Naive thymus-derived CD4-positive, alpha-beta T cell (primary cell): ENCODE data around the gene TADA3. TPM values are rescaled to one million over a fixed set of nuclear protein-coding genes. Genes with fewer than 3 reads are reported as not detected.
A peak's percentile ranks its signal among the peaks of the same experiment; 100 is the strongest.

Experiments
- ATAC-seq: fragments of 150-1000 bp; cut with Tn5 transposase; 2 replicates; pipeline ENCODE4 v1.10.0; 2021; ENCODE audit warnings: mild to moderate bottlenecking, moderate library complexity
- CTCF ChIA-PET: fragments of 350-600 bp; sonication (Branson Sonifier 250); formaldehyde crosslinking; loops from one replicate; lab custom pipeline; 2021; ENCODE audit warnings: antibody characterized with exemption; lab: Charles Lee
- POLR2A ChIA-PET: fragments of 350-600 bp; sonication (Branson Sonifier 250); formaldehyde crosslinking; loops from one replicate; lab custom pipeline; 2021; ENCODE audit warnings: antibody characterized with exemption, inconsistent platforms; lab: Charles Lee
- DNase-seq, 9 donors: peaks; one replicate each; pipeline versions ENCODE4 v3.0.0 to v3.0.0-alpha.2; 2020 to 2022; ENCODE audit warnings: mixed read lengths in 1 of 9
- H3K27ac ChIP-seq: one replicate; pipeline ENCODE4 v1.7.0; 2013; ENCODE audit warnings: mild to moderate bottlenecking, low read depth, low read length, moderate library complexity
- H3K27me3 ChIP-seq, 2 donors: one replicate each; pipeline ENCODE4 v1.7.0; 2013; ENCODE audit warnings: low read length in 2 of 2, mild to moderate bottlenecking in 2 of 2, moderate library complexity in 2 of 2; ENCODE audit not compliant: control insufficient read depth in 2 of 2, insufficient read depth in 2 of 2
- H3K36me3 ChIP-seq, 3 experiments: 1 replicate in 2 of 3; 2 replicates in 1 of 3; pipeline ENCODE4 v1.7.0; 2013; ENCODE audit warnings: low read length in 3 of 3, mild to moderate bottlenecking in 3 of 3, moderate library complexity in 1 of 3; ENCODE audit not compliant: insufficient read depth in 3 of 3, control insufficient read depth in 2 of 3
- H3K4me1 ChIP-seq, 2 donors: one replicate each; pipeline ENCODE4 v1.7.0; 2013; ENCODE audit warnings: low read length in 2 of 2, mild to moderate bottlenecking in 2 of 2, moderate library complexity in 1 of 2; ENCODE audit not compliant: control insufficient read depth in 2 of 2, insufficient read depth in 2 of 2
- H3K4me3 ChIP-seq: 2 replicates; pipeline ENCODE4 v1.7.0; 2013; ENCODE audit warnings: mild to moderate bottlenecking, low read length
- H3K9me3 ChIP-seq, 3 experiments: 1 replicate in 2 of 3; 2 replicates in 1 of 3; pipeline ENCODE4 v1.7.0; 2013; ENCODE audit warnings: low read length in 3 of 3; ENCODE audit not compliant: control insufficient read depth in 2 of 3
- H3K27ac Mint-ChIP-seq, 9 donors: one replicate each; pipeline ENCODE4 v1.8.0; 2020 to 2022; ENCODE audit warnings: mixed read lengths in 9 of 9, mild to moderate bottlenecking in 8 of 9, moderate library complexity in 5 of 9, inconsistent platforms in 2 of 9
- H3K27me3 Mint-ChIP-seq, 5 donors: one replicate each; pipeline ENCODE4 v1.8.0; 2021 to 2022; ENCODE audit warnings: mixed read lengths in 5 of 5, mild to moderate bottlenecking in 1 of 5
- H3K36me3 Mint-ChIP-seq, 5 donors: one replicate each; pipeline ENCODE4 v1.8.0; 2020 to 2022; ENCODE audit warnings: mixed read lengths in 5 of 5, mild to moderate bottlenecking in 3 of 5, inconsistent platforms in 1 of 5
- H3K4me1 Mint-ChIP-seq, 7 donors: one replicate each; pipeline ENCODE4 v1.8.0; 2020 to 2022; ENCODE audit warnings: mixed read lengths in 7 of 7, mild to moderate bottlenecking in 3 of 7, inconsistent platforms in 1 of 7
- H3K4me3 Mint-ChIP-seq, 10 donors: one replicate each; pipeline ENCODE4 v1.8.0; 2020 to 2022; ENCODE audit warnings: mild to moderate bottlenecking in 10 of 10, mixed read lengths in 10 of 10, moderate library complexity in 6 of 10, inconsistent platforms in 2 of 10
- H3K9me3 Mint-ChIP-seq, 11 donors: one replicate each; pipeline ENCODE4 v1.8.0; 2020 to 2022; ENCODE audit warnings: mixed read lengths in 11 of 11, mild to moderate bottlenecking in 4 of 11, inconsistent platforms in 1 of 11, moderate library complexity in 1 of 11
- intact Hi-C, 2 donors: fragments of 100-400 bp; cut with micrococcal nuclease; formaldehyde crosslinking; loops; one replicate each; pipeline ENCODE4 v1.15.1; 2023
- polyA plus RNA-seq, 2 donors: library from polyadenylated mRNA; unstranded; fragments of 300-500 nt; fragmentation: Illumina TruSeq; gene quantifications; one replicate each; pipeline ENCODE4 v1.2.3, GENCODE V29; 2021
- total RNA-seq, 6 experiments: library from RNA in 5 of 6; stranded (reverse) in 5 of 6; gene quantifications; 1 replicate in 5 of 6; 2 replicates in 1 of 6; pipeline ENCODE4 v1.2.3 and lab custom pipeline; 2021 to 2026

TADA3 gene
- total and polyA plus RNA-seq, 7 experiments from 2014 or later = 31.6 to 69.5 (median 42.7) TPM

DNA sequence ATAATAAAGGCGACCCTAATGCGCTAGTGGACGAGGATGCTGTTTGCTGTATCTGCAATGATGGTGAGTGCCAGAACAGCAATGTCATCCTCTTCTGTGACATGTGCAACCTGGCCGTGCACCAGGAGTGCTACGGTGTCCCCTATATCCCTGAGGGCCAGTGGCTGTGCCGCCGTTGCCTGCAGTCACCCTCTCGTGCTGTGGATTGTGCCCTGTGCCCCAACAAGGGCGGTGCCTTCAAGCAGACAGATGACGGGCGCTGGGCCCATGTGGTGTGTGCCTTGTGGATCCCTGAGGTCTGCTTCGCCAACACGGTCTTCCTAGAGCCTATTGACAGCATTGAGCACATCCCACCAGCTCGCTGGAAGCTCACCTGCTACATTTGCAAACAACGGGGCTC lies 53.1 kb downstream of the TADA3 start:
- Histone ChIP-seq H3K27ac (no peak overlapping the region), H3K4me3 (no peak overlapping the region), H3K4me1 (peaks cover 0 to 3% of the 10 kb centered on the region in 2 donors), H3K36me3 (peaks cover 19 to 99% (median 50%) of the 10 kb centered on the region in 3 experiments), H3K27me3 (no peaks in the 10 kb centered on the region), H3K9me3 (no peaks in the 10 kb centered on the region)
- Mint-ChIP-seq H3K27me3 (no peaks in the 10 kb centered on the region), H3K9me3 (no peaks in the 10 kb centered on the region), H3K4me3 (no peak overlapping the region), H3K27ac (no peak overlapping the region), H3K36me3 (peaks cover 15 to 42% (median 30%) of the 10 kb centered on the region in 5 donors), H3K4me1 (peaks cover 12 to 48% (median 33%) of the 10 kb centered on the region in 7 donors)
- intact Hi-C loops = no loop called here
- DNase-seq (no peak), ATAC-seq (no peak)
- ChIA-PET CTCF (no interaction called here), POLR2A (no interaction called here)

DNA sequence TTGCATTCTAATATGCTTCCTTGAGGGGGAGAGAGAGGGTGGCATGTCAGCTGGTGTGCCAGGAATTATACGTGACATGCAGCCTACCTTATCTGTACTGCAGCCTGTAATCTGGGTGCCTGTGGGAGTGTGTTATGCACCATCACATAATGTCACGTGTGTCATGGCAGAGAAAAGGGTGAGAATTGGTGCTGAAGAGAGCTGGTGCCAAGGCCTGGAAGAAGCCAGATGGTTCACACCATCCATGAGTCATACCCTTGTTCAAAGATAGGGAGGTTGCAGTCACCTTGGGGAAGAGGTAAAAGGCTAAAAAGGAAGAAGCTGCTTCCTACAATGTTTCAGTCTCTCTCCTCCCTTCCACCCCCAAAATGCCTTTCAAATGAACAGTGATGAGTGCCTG lies 55.4 kb downstream of the TADA3 start:
- Mint-ChIP-seq H3K4me1 (peaks cover 31 to 67% (median 53%) of the 10 kb centered on the region in 7 donors), H3K4me3 (no peak overlapping the region), H3K36me3 (peaks cover 15 to 30% (median 28%) of the 10 kb centered on the region in 5 donors), H3K27me3 (no peaks in the 10 kb centered on the region), H3K9me3 (no peaks in the 10 kb centered on the region), H3K27ac (peak overlapping the region in 7 of 9 donors; percentile 13 to 84 (median 57))
- ChIA-PET POLR2A (interaction anchor here (1.3 kb wide), 1 partner anchor 18 kb away, joined by 4 read pairs; no protein-coding TSS in a partner anchor), CTCF (no interaction called here)
- no peak for ATAC-seq
- no peak for DNase-seq
- no peak overlapping the region for H3K27ac ChIP-seq
- H3K4me1 ChIP-seq = peaks cover 3 to 14% of the 10 kb centered on the region in 2 donors
- H3K4me3 ChIP-seq = no peak overlapping the region
- H3K27me3 ChIP-seq = no peaks in the 10 kb centered on the region
- peaks cover 8 to 82% (median 41%) of the 10 kb centered on the region in 3 experiments for H3K36me3 ChIP-seq
- intact Hi-C loops = no loop called here
- no peaks in the 10 kb centered on the region for H3K9me3 ChIP-seq

DNA sequence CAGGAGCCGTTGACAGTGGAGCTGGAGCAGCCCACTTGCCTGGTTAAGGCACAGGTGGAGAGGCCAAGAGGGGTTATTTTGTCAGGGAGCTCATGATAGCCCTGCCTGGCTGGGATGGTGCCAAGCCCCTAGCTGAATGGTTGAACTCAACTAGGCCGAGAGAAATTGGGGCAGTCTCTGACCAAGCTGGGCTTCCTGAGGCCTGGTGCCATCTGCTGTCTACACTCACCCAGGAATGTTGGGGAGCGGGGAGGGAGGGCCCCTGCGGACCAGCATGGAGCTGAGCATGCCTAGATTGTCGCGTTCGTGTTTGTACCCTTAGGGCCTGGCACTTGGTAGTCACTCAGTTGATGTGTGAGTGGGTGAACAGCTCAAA lies 59.5 kb downstream of the TADA3 start:
- H3K27ac Mint-ChIP-seq = peak overlapping the region; percentile 77 to 94 (median 90)
- peaks cover 4 to 17% (median 7%) of the 10 kb centered on the region in 5 donors for H3K36me3 Mint-ChIP-seq
- DNase-seq = no peak
- H3K9me3 Mint-ChIP-seq = peaks cover 0 to 2% (median 0%) of the 10 kb centered on the region in 11 donors
- Histone ChIP-seq H3K36me3 (peaks cover 0 to 46% (median 4%) of the 10 kb centered on the region in 3 experiments), H3K9me3 (no peaks in the 10 kb centered on the region), H3K27me3 (no peaks in the 10 kb centered on the region), H3K27ac (peak overlapping the region; percentile 88), H3K4me3 (peak overlapping the region; percentile 85), H3K4me1 (peaks cover 13 to 20% of the 10 kb centered on the region in 2 donors)
- ChIA-PET POLR2A (interaction anchor here (0.7 to 4.1 kb wide), 15 partner anchors 10 to 370 kb away, joined by 3 to 33 read pairs (median 5); partner anchors contain the start of genes ARPC4, CRELD1, MTMR14 and OGG1), CTCF (interaction anchor here (0.8 to 1.3 kb wide), 3 partner anchors 10 to 49 kb away, joined by 3 to 5 read pairs (median 3); no protein-coding TSS in a partner anchor)
- intact Hi-C loops = loop anchor here (5.0 kb wide), 3 partner anchors 215 to 770 kb away; partner anchors contain the start of genes EMC3 (in 1 of the 2) and RAD18 (in 1 of the 2)
- H3K27me3 Mint-ChIP-seq = no peaks in the 10 kb centered on the region
- no peak for ATAC-seq
- peak overlapping the region; percentile 84 to 98 (median 92) for H3K4me3 Mint-ChIP-seq
- H3K4me1 Mint-ChIP-seq = peaks cover 41 to 70% (median 67%) of the 10 kb centered on the region in 7 donors

DNA sequence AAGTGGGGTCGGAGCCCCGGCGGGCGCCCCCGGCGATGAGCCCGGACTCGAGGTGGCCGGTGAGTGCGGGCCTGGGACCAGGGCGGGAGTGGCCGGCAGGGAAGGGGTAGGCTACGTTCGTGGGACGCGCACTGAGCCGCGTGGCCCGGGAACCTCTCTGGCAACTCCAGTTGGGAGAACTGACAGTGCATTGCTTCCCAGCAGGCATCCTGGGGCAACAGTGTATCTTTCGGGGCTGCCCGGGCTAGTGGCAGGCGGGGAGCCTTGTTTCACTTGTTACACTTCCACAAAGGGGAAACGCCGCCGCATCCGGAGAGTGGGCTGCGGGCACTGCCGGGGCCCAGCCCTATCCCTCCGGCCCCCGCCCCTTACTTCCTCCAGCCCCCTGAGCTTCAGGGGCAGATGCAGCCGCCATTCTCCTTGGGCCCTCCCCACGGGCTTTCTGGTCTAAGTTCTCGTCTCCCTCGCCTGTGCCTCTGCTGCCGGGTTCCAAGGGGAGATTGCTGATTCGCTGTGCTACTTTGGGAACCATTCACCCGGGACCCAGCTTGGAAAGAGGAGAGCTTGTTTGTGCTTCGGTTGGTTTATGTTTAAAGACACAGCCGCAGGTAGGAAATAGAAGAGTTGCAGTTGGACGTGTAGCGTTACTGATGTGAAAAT lies 60.1 kb downstream of the TADA3 start:
- Mint-ChIP-seq H3K9me3 (peaks cover 0 to 2% (median 0%) of the 10 kb centered on the region in 11 donors), H3K27me3 (no peaks in the 10 kb centered on the region), H3K36me3 (peaks cover 4 to 17% (median 7%) of the 10 kb centered on the region in 5 donors), H3K4me3 (peak overlapping the region; percentile 84 to 98 (median 92)), H3K27ac (peak overlapping the region; percentile 77 to 94 (median 90)), H3K4me1 (peaks cover 46 to 75% (median 72%) of the 10 kb centered on the region in 7 donors)
- intact Hi-C loops = loop anchor here (5.0 kb wide), 3 partner anchors 215 to 770 kb away; partner anchors contain the start of genes EMC3 (in 1 of the 2) and RAD18 (in 1 of the 2)
- Histone ChIP-seq H3K36me3 (peaks cover 0 to 41% (median 0%) of the 10 kb centered on the region in 3 experiments), H3K27me3 (no peaks in the 10 kb centered on the region), H3K27ac (peak overlapping the region; percentile 88), H3K4me3 (peak overlapping the region; percentile 85), H3K9me3 (no peaks in the 10 kb centered on the region), H3K4me1 (peaks cover 16 to 25% of the 10 kb centered on the region in 2 donors)
- ChIA-PET POLR2A (interaction anchor here (0.7 to 4.1 kb wide), 17 partner anchors 11 to 369 kb away, joined by 3 to 33 read pairs (median 5); partner anchors contain the start of genes ARPC4, CRELD1, MTMR14 and OGG1), CTCF (interaction anchor here (0.8 to 1.3 kb wide), 3 partner anchors 11 to 50 kb away, joined by 3 to 5 read pairs (median 3); no protein-coding TSS in a partner anchor)
- DNase-seq (peak in 5 of 9 donors; percentile 15 to 49 (median 19)), ATAC-seq (no peak)

DNA sequence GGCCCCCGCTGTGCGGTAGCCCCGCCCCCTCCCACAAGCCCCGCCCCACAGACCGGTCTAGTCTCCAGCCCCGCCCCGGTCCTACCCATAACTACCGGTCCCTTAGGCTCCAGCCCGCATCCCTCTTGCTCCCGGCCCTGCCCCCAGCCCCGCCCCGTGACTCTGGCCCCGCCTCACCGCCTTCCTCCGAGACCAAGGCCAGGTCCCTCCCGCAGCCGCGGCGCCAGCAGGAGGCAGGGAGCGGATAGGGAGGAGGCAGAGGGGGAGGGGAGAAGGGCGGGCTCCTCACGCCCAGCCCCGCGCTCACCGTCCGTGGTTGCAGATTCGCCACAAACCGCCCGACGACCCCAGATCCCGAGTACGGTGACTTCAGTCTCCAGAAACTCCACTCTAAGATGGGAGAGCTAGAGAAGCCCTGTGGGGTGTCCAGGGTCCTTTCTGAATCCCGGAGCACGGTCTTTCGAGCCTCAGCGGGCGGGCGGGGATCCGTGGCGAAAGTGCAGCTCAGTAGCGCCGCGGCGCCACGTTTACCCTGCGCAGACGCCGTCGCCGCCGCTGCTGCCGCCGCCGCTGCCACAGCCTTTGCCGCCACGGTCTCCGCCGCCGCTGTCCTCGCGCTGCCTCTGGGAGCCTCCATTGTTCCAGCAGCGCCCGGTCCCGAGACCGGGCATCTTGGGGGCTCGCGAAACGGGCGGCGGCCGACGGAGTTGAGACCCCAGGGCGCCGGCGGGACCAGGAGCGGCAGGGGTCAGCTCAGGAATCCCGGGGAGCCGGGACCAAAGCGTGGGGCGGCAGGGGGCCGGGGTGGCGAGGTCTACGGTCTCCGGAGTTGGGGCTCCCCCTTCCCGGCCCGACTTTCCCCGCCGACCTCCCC lies 60.8 kb downstream of the TADA3 start, which contains the start of gene BRPF1:
Gene BRPF1 (plus strand): TSS at position 530 of the 874 bp plus-strand sequence. CDS start 2,406 bp downstream, outside the sequence.
- Mint-ChIP-seq H3K4me1 (peaks cover 49 to 77% (median 72%) of the 10 kb centered on the region in 7 donors), H3K27me3 (no peaks in the 10 kb centered on the region), H3K36me3 (peaks cover 1 to 12% (median 4%) of the 10 kb centered on the region in 5 donors), H3K27ac (peak within 1 kb of the TSS; percentile 86 to 97 (median 95)), H3K9me3 (peaks cover 0 to 2% (median 0%) of the 10 kb centered on the region in 11 donors), H3K4me3 (peak within 1 kb of the TSS; percentile 91 to 98 (median 93))
- Histone ChIP-seq H3K27me3 (no peaks in the 10 kb centered on the region), H3K27ac (peak within 1 kb of the TSS; percentile 88), H3K9me3 (no peaks in the 10 kb centered on the region), H3K36me3 (peaks cover 0 to 33% (median 0%) of the 10 kb centered on the region in 3 experiments), H3K4me3 (peak within 1 kb of the TSS; percentile 85), H3K4me1 (peaks cover 22 to 32% of the 10 kb centered on the region in 2 donors)
- intact Hi-C loops = loop anchor here (1.0 to 5.0 kb wide), 22 partner anchors 18 to 769 kb away; partner anchors contain the start of genes BRK1 (in 2 of the 2), CRELD1 (in 2 of the 2), JAGN1 (in 2 of the 2) and MTMR14 (in 2 of the 2)
- POLR2A ChIA-PET = interaction anchor here (0.9 to 4.1 kb wide), 15 partner anchors 10 to 334 kb away, joined by 3 to 33 read pairs (median 5); partner anchors contain the start of genes ARPC4, CRELD1, MTMR14 and OGG1
- DNase-seq (peak; percentile 91 to 99 (median 98)), ATAC-seq (peak; percentile 96)
- CTCF ChIA-PET = interaction anchor here (1.3 kb wide), 1 partner anchor 14 kb away, joined by 3 read pairs; no protein-coding TSS in a partner anchor
